Endothelial cell of umbilical vein (primary cell): Measurements from ENCODE around the gene IGFBPL1. TPM values are rescaled to one million over a fixed set of nuclear protein-coding genes. Genes with fewer than 3 reads are reported as not detected.

Experiments used
- BruUV-seq: library from RNA; stranded (reverse); fragments of 400-500 nt; replicated peaks from 2 replicates; lab custom pipeline; 2021; lab: Mats Ljungman, UMichigan
- CTCF ChIA-PET: fragments of 300-600, 350-600 bp; sonication (Branson Sonifier 250); formaldehyde crosslinking; loops from one replicate; lab custom pipeline; 2021; ENCODE audit warnings: antibody characterized with exemption, inconsistent platforms; lab: Charles Lee
- POLR2A ChIA-PET: fragments of 300-600, 350-600 bp; sonication (Branson Sonifier 250); formaldehyde crosslinking; loops from one replicate; lab custom pipeline; 2021; ENCODE audit warnings: antibody characterized with exemption, inconsistent platforms; lab: Charles Lee
- DNase-seq: peaks from one replicate; pipeline ENCODE4 v3.0.0-alpha.2; 2011; ENCODE audit warnings: low read depth, low spot score
- FAIRE-seq: peaks from 2 replicates; lab custom pipeline; 2011; peaks lifted over from hg19 to GRCh38; lab: Jason Lieb, UNC
- H2AFZ ChIP-seq: 2 replicates; pipeline ENCODE4 v1.6.0; 2012; ENCODE audit warnings: low read depth, low read length, control low read depth, inconsistent platforms
- H3K27ac ChIP-seq: 2 replicates; pipeline ENCODE4 v1.5.1; 2011; ENCODE audit warnings: low read depth, mild to moderate bottlenecking, control low read depth, low read length, moderate library complexity; ENCODE audit not compliant: insufficient read depth
- H3K27me3 ChIP-seq, 2 experiments: 2 replicates each; pipeline versions ENCODE4 v1.6.0 to v1.6.1; 2011; ENCODE audit warnings: low read length in 2 of 2, mixed read lengths in 1 of 2; ENCODE audit not compliant: control insufficient read depth in 2 of 2, insufficient read depth in 2 of 2
- H3K36me3 ChIP-seq, 2 experiments: 2 replicates in 1 of 2; 3 replicates in 1 of 2; pipeline ENCODE4 v1.5.1; 2011; ENCODE audit warnings: low read length in 2 of 2, mild to moderate bottlenecking in 1 of 2, moderate library complexity in 1 of 2; ENCODE audit not compliant: control insufficient read depth in 2 of 2, insufficient read depth in 2 of 2; ENCODE audit errors: extremely low read depth in 1 of 2
- H3K4me1 ChIP-seq: 3 replicates; pipeline ENCODE4 v1.5.1; 2011; ENCODE audit warnings: mild to moderate bottlenecking, low read length; ENCODE audit not compliant: control insufficient read depth, insufficient read depth; ENCODE audit errors: extremely low read depth
- H3K4me2 ChIP-seq: 2 replicates; pipeline ENCODE4 v1.6.1; 2011; ENCODE audit warnings: low read length, control low read depth, mixed read lengths; ENCODE audit not compliant: insufficient read depth
- H3K4me3 ChIP-seq, 3 experiments: fragments of 200-600 bp in 1 of 3; sonication (generic), shearing (Covaris generic) in 1 of 3; replicated peaks in 1 of 3; 2 replicates each; pipeline ENCODE4 v1.5.1; 2011 to 2016; ENCODE audit warnings: control low read depth in 3 of 3, low read length in 3 of 3, mild to moderate bottlenecking in 2 of 3, inconsistent platforms in 1 of 3, low read depth in 1 of 3, moderate library complexity in 1 of 3; ENCODE audit not compliant: insufficient read depth in 1 of 3
- H3K79me2 ChIP-seq: 2 replicates; pipeline ENCODE4 v1.6.0; 2012; ENCODE audit warnings: low read length, inconsistent platforms; ENCODE audit not compliant: control insufficient read depth, insufficient read depth
- H3K9ac ChIP-seq: replicated peaks from 2 replicates; pipeline ENCODE3; 2011; ENCODE audit warnings: low read length, control low read depth; ENCODE audit not compliant: insufficient read depth; ENCODE audit errors: extremely low read depth
- H3K9me1 ChIP-seq: replicated peaks from 3 replicates; pipeline ENCODE4 v1.6.0; 2011; ENCODE audit warnings: mild to moderate bottlenecking, low read length; ENCODE audit not compliant: control insufficient read depth, insufficient read depth; ENCODE audit errors: extremely low read depth
- H3K9me3 ChIP-seq: replicated peaks from 2 replicates; pipeline ENCODE4 v1.5.1; 2012; ENCODE audit warnings: low read length, inconsistent platforms; ENCODE audit not compliant: control insufficient read depth, insufficient read depth
- H4K20me1 ChIP-seq: replicated peaks from 2 replicates; pipeline ENCODE3; 2011; ENCODE audit warnings: mild to moderate bottlenecking, low read length; ENCODE audit not compliant: control insufficient read depth, insufficient read depth; ENCODE audit errors: extremely low read depth
- CTCF ChIP-seq, 2 donors: IDR thresholded peaks; 1 replicate in 1 of 2; 2 replicates in 1 of 2; pipeline ENCODE4 v1.5.1; 2011; ENCODE audit warnings: low read length in 2 of 2, mild to moderate bottlenecking in 2 of 2, moderate library complexity in 2 of 2, control low read depth in 1 of 2, inconsistent platforms in 1 of 2, low read depth in 1 of 2; ENCODE audit not compliant: insufficient read depth in 1 of 2; ENCODE audit errors: extremely low read depth in 1 of 2
- FOS ChIP-seq: IDR thresholded peaks from 2 replicates; pipeline ENCODE4 v1.6.1; 2011; ENCODE audit warnings: mild to moderate bottlenecking, low read length, moderate library complexity, borderline replicate concordance; ENCODE audit not compliant: insufficient read depth
- JUN ChIP-seq: IDR thresholded peaks from 2 replicates; pipeline ENCODE4 v1.6.1; 2011; ENCODE audit warnings: borderline replicate concordance, low read depth; ENCODE audit not compliant: insufficient read length, insufficient read depth
- POLR2A ChIP-seq: IDR thresholded peaks from 2 replicates; pipeline ENCODE4 v1.6.1; 2012; ENCODE audit warnings: low read depth, mild to moderate bottlenecking, control low read depth, low read length
- dilution Hi-C: fragments of 300-500 bp; cut with MboI; formaldehyde crosslinking; loops from one replicate; pipeline ENCODE4 v1.15.0; 2019; ENCODE audit warnings: low sequenced_read_pairs; ENCODE audit not compliant: extremely low pct_ligation_motif_present
- intact Hi-C: fragments of 100-400 bp; cut with micrococcal nuclease; formaldehyde crosslinking; loops from one replicate; pipeline ENCODE4 v1.10.0; 2022
- polyA plus RNA-seq, 4 experiments: library from polyadenylated mRNA; depleted of rRNA in 3 of 4; stranded (reverse) in 3 of 4; unstranded in 1 of 4; fragments of >200 nt; gene quantifications; 2 replicates each; pipeline versions ENCODE4 v1.2.1 to v1.2.3, GENCODE V29; 2011 to 2012; ENCODE audit warnings: missing spikeins in 1 of 4
- total RNA-seq: library from RNA; stranded (reverse); gene quantifications from 2 replicates; pipeline ENCODE4 v1.2.3, GENCODE V29; 2021
- TF ChIP-seq, protein P1 (sequence below): IDR thresholded peaks from 2 replicates; pipeline ENCODE4 v1.6.1; 2011; ENCODE audit not compliant: insufficient read depth, insufficient read length

The IGFBPL1 gene
- total and polyA plus RNA-seq, 2 donors (not counting 3 experiments of a cell fraction or from before 2014, with no cell fraction given) = not detected

DNA sequence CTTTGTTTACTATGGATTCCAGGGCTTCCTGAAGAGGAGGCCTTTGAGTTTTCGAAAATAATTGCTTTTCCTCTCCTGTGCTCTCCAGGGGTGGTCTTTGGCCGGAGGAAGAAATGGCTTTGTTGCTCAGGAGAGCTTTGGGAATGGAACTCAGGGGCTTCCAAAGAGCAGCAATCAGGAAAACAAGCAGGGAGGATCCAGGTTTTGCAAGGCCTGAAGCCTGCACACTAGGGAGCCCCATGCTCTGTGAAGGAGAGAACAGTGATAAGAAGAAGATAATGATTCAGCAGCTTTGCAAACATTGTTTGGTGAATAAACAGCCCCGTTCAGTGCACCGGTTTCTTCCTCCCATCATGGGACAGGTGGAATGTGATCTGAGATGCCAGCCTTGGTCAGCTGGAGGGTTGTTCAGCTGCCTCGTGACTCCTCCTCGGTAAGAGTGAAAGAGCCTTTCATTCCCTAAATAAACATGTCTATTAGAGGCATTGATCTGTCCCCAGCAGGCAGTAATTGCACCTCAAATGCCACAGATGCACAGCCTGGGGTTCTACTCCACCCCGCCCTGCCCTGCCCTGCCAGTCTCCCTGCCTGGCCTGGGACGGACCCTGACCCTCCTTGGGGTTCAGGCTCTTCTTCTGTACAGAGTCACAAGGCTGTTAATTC lies 43.3 kb downstream of the IGFBPL1 start:
- intact Hi-C loops = no loop called here
- dilution Hi-C loops = no loop called here
- H3K9me3 ChIP-seq = no peaks in the 10 kb centered on the region
- H3K4me1 ChIP-seq = no peaks in the 10 kb centered on the region
- no peak overlapping the region for H3K4me3 ChIP-seq
- DNase-seq (no peak), FAIRE-seq (no peak)
- no peak overlapping the region for H2AFZ ChIP-seq
- H3K9ac ChIP-seq = no peak overlapping the region
- H3K36me3 ChIP-seq = no peaks in the 10 kb centered on the region
- ChIA-PET CTCF (no interaction called here), POLR2A (no interaction called here)
- TF ChIP-seq FOS (no peak), CTCF (IDR thresholded peaks at IDR 0.05; ENCODE audit: extremely low read depth in 1 of 2, insufficient read depth in 1 of 2, low read depth in 1 of 2, low read length in 2 of 2) (no peak), POLR2A (no peak), JUN (no peak)
- TF ChIP-seq, protein P1, sequence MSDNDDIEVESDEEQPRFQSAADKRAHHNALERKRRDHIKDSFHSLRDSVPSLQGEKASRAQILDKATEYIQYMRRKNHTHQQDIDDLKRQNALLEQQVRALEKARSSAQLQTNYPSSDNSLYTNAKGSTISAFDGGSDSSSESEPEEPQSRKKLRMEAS = no peak
- H3K79me2 ChIP-seq = no peaks in the 10 kb centered on the region
- peaks cover 4 to 7% of the 10 kb centered on the region in 2 experiments for H3K27me3 ChIP-seq
- H3K9me1 ChIP-seq = no peaks in the 10 kb centered on the region
- no peaks in the 10 kb centered on the region for H4K20me1 ChIP-seq
- H3K27ac ChIP-seq = no peak overlapping the region
- no TSS peak for BruUV-seq
- H3K4me2 ChIP-seq = no peak overlapping the region
